Measurements from ENCODE around the gene RHBDL2. TPM values are rescaled to one million over a fixed set of nuclear protein-coding genes. Genes with fewer than 3 reads are reported as not detected.

The RHBDL2 gene
- polyA plus RNA-seq, 3 donors: 0.08 TPM; not detected in 2

DNA sequence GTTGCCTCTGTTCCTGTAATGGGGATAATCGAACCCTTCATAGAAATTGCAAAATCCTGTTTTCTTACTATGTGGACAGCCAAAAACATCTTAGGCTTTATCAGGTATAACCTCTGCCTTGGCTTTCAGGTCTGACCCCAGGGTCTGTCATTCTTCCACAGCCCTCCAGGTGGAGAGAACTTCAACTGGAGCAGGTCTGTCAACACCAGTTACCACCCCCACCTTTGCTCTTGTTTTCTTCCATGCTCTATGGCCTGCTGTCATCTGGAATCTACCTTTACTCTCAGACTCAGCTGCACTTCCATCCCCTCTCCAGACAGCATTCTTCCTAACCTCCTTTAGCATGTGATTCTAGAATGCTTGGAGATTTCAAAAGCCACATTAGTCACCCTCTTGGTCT is 49.9 kb downstream of the RHBDL2 start:
- Histone ChIP-seq H3K27ac (ENCODE audit: low read depth in 1 of 2, low read length in 2 of 2) (no peak overlapping the region), H3K4me1 (ENCODE audit: control insufficient read depth in 1 of 2, insufficient read depth in 2 of 2, low read length in 2 of 2) (no peaks in the 10 kb centered on the region), H3K9ac (ENCODE audit: insufficient read depth, low read length, poor library complexity, severe bottlenecking) (no peak overlapping the region), H3K36me3 (replicated peaks in 1 of 2; ENCODE audit: control insufficient read depth in 1 of 2, insufficient read depth in 2 of 2, low read length in 2 of 2) (no peaks in the 10 kb centered on the region), H3K9me3 (replicated peaks in 1 of 2; ENCODE audit: control insufficient read depth in 1 of 2, insufficient read depth in 1 of 2, low read length in 2 of 2) (no peaks in the 10 kb centered on the region), H3K79me2 (ENCODE audit: insufficient read depth, low read length) (no peaks in the 10 kb centered on the region), H3K4me3 (replicated peaks in 1 of 3; ENCODE audit: low read depth in 2 of 3, low read length in 3 of 3) (no peak overlapping the region), H4K20me1 (ENCODE audit: insufficient read depth, low read length) (no peaks in the 10 kb centered on the region), H3K27me3 (ENCODE audit: control insufficient read depth in 2 of 2, insufficient read depth in 2 of 2, low read length in 2 of 2) (no peaks in the 10 kb centered on the region), H2AFZ (ENCODE audit: insufficient read depth, low read depth, low read length, poor library complexity, severe bottlenecking) (no peak overlapping the region), H3K4me2 (replicated peaks; ENCODE audit: extremely low read depth, low read length, poor library complexity, severe bottlenecking) (no peak overlapping the region)
- Mint-ChIP-seq H3K9me3 (no peaks in the 10 kb centered on the region), H3K4me3 (no peak overlapping the region), H3K27ac (no peak overlapping the region), H3K4me1 (no peaks in the 10 kb centered on the region), H3K36me3 (peaks cover 0 to 5% of the 10 kb centered on the region in 2 donors), H3K27me3 (ENCODE audit: low read depth in 3 of 3) (peaks cover 0 to 2% (median 1%) of the 10 kb centered on the region in 3 donors)
- no CpG with 5 or more reads among the region's 1 CpG for WGBS (ENCODE audit: insufficient coverage)
- TF ChIP-seq, protein P1, sequence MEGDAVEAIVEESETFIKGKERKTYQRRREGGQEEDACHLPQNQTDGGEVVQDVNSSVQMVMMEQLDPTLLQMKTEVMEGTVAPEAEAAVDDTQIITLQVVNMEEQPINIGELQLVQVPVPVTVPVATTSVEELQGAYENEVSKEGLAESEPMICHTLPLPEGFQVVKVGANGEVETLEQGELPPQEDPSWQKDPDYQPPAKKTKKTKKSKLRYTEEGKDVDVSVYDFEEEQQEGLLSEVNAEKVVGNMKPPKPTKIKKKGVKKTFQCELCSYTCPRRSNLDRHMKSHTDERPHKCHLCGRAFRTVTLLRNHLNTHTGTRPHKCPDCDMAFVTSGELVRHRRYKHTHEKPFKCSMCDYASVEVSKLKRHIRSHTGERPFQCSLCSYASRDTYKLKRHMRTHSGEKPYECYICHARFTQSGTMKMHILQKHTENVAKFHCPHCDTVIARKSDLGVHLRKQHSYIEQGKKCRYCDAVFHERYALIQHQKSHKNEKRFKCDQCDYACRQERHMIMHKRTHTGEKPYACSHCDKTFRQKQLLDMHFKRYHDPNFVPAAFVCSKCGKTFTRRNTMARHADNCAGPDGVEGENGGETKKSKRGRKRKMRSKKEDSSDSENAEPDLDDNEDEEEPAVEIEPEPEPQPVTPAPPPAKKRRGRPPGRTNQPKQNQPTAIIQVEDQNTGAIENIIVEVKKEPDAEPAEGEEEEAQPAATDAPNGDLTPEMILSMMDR (IDR thresholded peaks at IDR 0.05): no peak
- no peak for DNase-seq
- intact Hi-C loops (cut with micrococcal nuclease): no loop called here

DNA sequence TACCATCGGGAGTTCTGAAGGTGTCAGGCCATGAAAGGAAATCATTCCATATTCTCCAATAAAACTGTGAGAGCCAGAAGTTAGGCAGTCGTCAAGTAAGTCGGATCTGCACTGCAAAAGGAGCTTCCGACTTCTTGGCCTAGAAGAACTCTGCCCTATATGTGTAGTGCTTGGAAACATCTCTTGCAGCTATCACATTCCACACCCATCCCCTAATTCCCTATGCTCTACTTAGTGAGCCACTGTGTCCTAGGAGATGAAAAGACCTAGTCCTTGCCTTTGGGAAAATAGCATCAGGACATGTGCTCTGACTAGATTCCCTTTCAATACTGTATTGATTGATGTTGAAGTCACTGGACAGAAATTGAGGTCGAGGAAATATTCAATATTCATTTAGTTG is 52.0 kb downstream of the RHBDL2 start:
- TF ChIP-seq, protein P1 (IDR thresholded peaks at IDR 0.05): no peak
- Mint-ChIP-seq H3K27ac (no peak overlapping the region), H3K27me3 (ENCODE audit: low read depth in 3 of 3) (no peaks in the 10 kb centered on the region), H3K4me1 (no peaks in the 10 kb centered on the region), H3K4me3 (no peak overlapping the region), H3K9me3 (no peaks in the 10 kb centered on the region), H3K36me3 (peaks cover 0 to 5% of the 10 kb centered on the region in 2 donors)
- Histone ChIP-seq H3K36me3 (replicated peaks in 1 of 2; ENCODE audit: control insufficient read depth in 1 of 2, insufficient read depth in 2 of 2, low read length in 2 of 2) (no peaks in the 10 kb centered on the region), H2AFZ (ENCODE audit: insufficient read depth, low read depth, low read length, poor library complexity, severe bottlenecking) (no peak overlapping the region), H3K4me3 (replicated peaks in 1 of 3; ENCODE audit: low read depth in 2 of 3, low read length in 3 of 3) (no peak overlapping the region), H3K9me3 (replicated peaks in 1 of 2; ENCODE audit: control insufficient read depth in 1 of 2, insufficient read depth in 1 of 2, low read length in 2 of 2) (no peaks in the 10 kb centered on the region), H3K27me3 (ENCODE audit: control insufficient read depth in 2 of 2, insufficient read depth in 2 of 2, low read length in 2 of 2) (no peaks in the 10 kb centered on the region), H3K4me1 (ENCODE audit: control insufficient read depth in 1 of 2, insufficient read depth in 2 of 2, low read length in 2 of 2) (no peaks in the 10 kb centered on the region), H3K79me2 (ENCODE audit: insufficient read depth, low read length) (no peaks in the 10 kb centered on the region), H4K20me1 (ENCODE audit: insufficient read depth, low read length) (no peaks in the 10 kb centered on the region), H3K27ac (ENCODE audit: low read depth in 1 of 2, low read length in 2 of 2) (no peak overlapping the region), H3K9ac (ENCODE audit: insufficient read depth, low read length, poor library complexity, severe bottlenecking) (no peak overlapping the region), H3K4me2 (replicated peaks; ENCODE audit: extremely low read depth, low read length, poor library complexity, severe bottlenecking) (no peak overlapping the region)
- no peak for DNase-seq
- WGBS (ENCODE audit: insufficient coverage): no CpG with 5 or more reads among the region's 5 CpGs
- intact Hi-C loops (cut with micrococcal nuclease): no loop called here

Data from CD14-positive monocyte (primary cell).